ENCODE measurements around the gene ZNF446. TPM values are rescaled to one million over a fixed set of nuclear protein-coding genes. Genes with fewer than 3 reads are reported as not detected.
"Not testable (repeated sequence)": the region's sequence is repeated elsewhere in the genome, so short reads cannot be mapped to it uniquely, and the experiment has no call there.

The ZNF446 gene
- total RNA-seq, result 18.0 TPM

GRCh38 chr19:58475714-58476497 is at the start of gene ZNF446:
Gene ZNF446 (plus strand): TSS chr19:58476352. CDS start chr19:58477219, 867 bp downstream.
- peak; percentile 97 for DNase-seq (ENCODE audit: low spot score)

DNA sequence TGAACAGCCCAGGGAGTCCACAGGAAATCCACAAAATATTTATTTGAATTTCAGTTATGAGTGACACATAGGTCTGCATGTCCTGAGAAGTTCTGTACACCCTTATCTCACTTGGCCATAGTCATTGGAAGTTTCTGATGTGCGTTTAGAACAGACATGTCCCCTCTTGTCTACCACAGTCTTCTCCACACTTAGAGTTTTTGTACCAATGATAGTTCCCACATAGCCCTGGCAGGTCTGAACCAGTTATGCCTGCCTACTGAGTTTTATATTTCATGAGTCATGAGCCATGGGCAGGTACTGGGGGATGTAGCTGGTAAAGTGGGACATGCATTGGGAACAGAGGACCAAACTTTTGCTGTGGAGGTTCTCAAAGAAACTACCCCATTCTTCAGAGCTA is 47.5 kb upstream of the ZNF446 start:
- no peak for DNase-seq (ENCODE audit: low spot score)

GRCh38 chr19:58429745-58430144 is 46.4 kb upstream of the ZNF446 start:
- DNase-seq (ENCODE audit: low spot score), result no peak

DNA sequence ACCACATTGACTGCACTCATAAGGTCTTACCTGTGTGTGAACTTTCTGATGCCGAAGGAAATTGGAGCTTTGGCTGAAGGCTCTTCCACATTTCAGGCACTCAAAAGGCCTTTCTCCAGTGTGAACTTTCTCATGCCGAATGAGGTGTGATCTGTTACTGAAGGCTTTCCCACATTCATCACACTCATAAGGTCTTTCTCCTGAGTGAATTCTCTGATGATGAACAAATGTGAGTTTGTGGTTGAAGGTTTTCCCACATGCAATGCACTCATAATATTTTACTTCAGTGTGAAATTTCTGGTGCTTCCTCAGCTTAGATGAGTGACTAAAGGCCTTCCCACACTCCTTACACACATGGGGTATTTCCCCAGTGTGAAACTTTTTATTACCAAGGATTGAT is 41.9 kb upstream of the ZNF446 start:
- DNase-seq (ENCODE audit: low spot score), result no peak

GRCh38 chr19:58439576-58440554 is 36.3 kb upstream of the ZNF446 start, which contains the start of gene ZNF132:
Gene ZNF132 (minus strand): TSS chr19:58440153. CDS start chr19:58439821, 332 bp downstream.
- peak; percentile 98 for DNase-seq (ENCODE audit: low spot score)

- peak; percentile 57 for DNase-seq (ENCODE audit: low spot score)
Observed at GRCh38 chr19:58440556-58440955, 35.6 kb upstream of the ZNF446 start.

DNA sequence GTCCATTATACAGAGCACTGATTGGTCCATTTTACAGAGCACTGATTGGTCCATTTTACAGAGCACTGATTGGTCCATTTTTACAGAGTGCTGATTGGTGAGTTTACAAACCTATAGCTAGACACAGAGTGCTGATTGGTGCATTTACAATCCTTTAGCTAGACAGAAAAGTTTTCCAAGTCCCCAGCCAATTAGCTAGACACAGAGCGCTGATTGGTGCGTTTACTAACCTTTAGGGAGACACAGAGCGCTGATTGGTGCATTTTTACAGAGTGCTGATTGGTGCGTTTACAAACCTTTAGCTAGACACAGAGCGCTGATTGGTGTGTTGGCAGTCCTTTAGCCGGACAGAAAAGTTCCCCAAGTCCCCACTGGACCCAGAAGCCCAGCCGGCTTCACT is 33.2 kb upstream of the ZNF446 start:
- not testable (repeated sequence) for DNase-seq (ENCODE audit: low spot score)

DNA sequence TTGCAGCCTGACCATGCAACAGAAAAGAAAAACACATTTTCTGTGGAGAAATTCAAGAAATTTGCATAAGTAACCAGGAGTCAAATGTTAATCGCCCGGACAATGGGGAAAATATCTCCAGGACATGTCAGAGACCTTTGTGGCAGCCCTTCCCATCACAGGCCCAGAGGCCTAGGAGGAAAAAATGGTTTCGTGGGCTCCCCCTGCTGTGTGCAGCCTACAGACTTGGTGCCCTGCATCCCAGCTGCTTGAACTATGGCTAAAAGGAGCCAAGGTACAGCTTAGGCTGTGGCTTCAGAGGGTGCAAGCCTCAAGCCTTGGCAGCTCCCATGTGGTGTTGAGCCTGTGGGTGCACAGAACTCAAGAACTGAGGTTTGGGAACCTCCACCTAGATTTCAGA is 27.3 kb upstream of the ZNF446 start:
- DNase-seq (ENCODE audit: low spot score), result not testable (repeated sequence)

GRCh38 chr19:58449980-58450379 is 26.2 kb upstream of the ZNF446 start:
- not testable (repeated sequence) for DNase-seq (ENCODE audit: low spot score)

DNA sequence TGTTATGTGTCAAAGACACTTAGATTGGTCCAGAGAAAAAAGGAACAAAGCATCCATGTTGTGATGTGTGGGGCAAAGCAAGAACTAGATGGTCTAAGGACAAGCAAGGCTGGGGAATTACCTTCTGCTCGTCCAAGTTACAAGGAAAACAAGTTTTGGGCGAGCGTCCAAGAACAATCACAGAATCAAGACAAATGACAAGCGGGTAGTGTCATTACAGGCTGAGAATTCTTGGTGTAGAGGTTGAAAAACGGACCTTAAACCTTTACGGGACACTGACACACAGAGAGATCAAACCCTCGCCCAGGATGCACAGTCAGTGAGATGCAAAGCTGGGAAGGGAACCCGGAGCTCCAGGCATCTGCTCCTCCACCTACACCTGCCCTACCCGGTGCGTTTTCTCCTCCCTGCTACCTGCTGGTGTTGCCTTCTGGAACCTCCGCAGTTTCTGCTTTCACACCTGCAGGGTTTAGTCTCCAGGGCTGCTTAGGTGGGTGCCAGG is 25.2 kb upstream of the ZNF446 start:
- DNase-seq (ENCODE audit: low spot score), result peak; percentile 54

DNA sequence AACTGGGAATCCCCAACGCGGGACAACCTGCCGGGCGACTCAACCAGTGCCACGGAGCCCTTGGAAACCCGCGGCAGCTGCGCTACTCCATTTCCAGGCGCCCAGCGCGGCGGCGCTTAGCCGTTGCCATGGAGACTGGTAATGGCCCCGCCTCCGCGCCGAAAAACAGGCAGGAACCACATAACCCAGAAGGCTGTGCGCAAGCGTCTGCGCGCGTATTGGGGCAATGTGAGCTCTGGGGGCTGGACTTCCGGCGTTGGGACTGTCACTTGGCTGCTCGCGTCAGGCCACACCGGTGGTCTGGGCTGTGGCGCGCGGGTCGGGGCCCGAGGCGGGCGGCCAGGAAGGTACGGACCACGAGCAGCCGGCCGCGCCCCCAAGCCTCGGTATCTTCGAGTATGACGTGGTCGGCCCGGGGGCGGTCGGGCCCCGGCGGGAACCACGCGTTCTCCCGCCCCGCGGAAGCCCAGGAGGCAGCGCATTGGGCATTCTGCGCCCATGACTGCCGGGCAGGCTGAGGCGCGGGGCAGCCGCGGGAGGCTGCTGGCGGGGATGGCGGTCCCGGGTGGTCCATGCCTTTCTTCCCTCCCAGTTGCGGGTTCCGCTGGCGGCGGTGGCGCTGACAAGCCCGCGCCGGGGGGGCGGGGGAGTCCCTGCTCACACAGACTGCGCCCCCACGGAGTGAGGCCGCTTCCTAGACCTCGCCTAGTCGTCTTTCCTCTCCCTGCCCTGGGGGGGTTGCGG is 24.6 kb upstream of the ZNF446 start, which contains the start of gene ZNF324B:
TSS of gene ZNF324B (plus strand) at position 265 of the 744 bp plus-strand sequence. CDS start 2,080 bp downstream, outside the sequence.
- DNase-seq (ENCODE audit: low spot score), result peak; percentile 96

GRCh38 chr19:58453743-58454142 is 22.4 kb upstream of the ZNF446 start:
- no peak for DNase-seq (ENCODE audit: low spot score)

DNA sequence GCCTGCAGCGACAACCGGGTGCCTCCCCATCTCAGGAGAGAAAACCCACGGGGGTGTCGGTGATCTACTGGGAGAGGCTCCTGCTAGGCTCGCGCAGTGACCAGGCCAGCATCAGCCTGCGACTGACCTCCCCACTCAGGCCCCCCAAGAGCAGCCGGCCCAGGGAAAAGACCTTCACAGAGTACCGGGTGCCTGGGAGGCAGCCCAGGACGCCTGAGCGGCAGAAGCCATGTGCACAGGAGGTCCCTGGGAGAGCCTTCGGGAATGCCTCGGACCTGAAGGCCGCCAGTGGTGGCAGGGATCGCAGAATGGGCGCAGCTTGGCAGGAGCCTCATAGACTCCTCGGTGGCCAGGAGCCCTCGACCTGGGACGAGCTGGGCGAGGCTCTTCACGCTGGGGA is 20.8 kb upstream of the ZNF446 start:
- no peak for DNase-seq (ENCODE audit: low spot score)

DNA sequence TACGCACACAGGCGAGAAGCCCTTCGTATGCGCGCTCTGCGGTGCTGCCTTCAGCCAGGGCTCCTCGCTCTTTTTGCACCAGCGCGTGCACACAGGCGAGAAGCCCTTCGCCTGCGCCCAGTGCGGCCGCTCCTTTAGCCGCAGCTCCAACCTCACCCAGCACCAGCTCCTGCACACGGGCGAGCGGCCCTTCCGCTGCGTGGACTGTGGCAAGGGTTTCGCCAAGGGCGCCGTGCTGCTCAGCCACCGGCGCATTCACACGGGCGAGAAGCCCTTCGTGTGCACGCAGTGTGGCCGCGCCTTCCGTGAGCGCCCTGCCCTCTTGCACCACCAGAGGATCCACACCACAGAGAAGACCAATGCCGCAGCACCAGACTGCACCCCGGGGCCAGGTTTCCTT is 20.0 kb upstream of the ZNF446 start:
- no peak for DNase-seq (ENCODE audit: low spot score)

- no peak for DNase-seq (ENCODE audit: low spot score)
Observed at GRCh38 chr19:58460039-58460438, 16.1 kb upstream of the ZNF446 start.

DNA sequence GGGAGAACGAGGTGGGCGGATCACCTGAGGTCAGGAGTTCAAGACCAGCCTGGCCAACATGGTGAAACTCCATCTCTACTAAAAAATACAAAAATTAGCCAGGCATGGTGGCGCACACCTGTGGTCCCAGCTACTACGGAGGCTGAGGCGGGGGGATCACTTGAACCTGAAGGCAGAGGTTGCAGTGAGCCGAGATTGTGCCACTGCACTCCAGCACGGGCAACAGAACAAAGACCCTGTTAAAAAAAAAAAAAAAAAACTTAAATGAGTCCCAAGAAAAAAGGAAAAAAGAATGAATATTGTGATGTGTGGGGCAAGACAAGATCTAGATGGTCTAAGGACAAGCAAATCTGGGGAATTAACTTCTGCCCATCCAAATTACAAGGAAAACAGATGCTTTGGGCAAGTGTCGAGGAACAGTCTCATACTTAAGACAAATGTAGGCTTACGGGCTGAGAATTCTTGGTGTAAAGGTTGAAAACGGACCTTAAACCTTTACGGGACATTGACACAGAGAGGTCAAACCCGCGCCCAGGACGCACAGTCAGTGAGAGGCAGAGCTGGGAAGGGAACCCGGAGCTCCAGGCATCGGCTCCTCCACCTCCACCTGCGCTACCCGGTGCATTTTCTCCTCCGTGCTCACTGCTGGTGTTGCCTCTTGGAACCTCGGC is 9.9 kb upstream of the ZNF446 start:
- DNase-seq (ENCODE audit: low spot score), result no peak

- DNase-seq (ENCODE audit: low spot score), result peak; percentile 99
Observed at GRCh38 chr19:58466760-58467589, 9.2 kb upstream of the ZNF446 start, which contains the start of gene ZNF324. Gene ZNF324 (plus strand): TSS chr19:58467080. CDS start chr19:58469186, 2,106 bp downstream.

- DNase-seq (ENCODE audit: low spot score), result no peak
Observed at GRCh38 chr19:58468216-58468839, 7.8 kb upstream of the ZNF446 start.
